ENCODE measurements around the gene ISX.

ISX gene

GRCh38 chr22:35066768-35067167 lies 810 bp downstream of the ISX start:
- Mint-ChIP-seq H3K9me3 (no peaks in the 10 kb centered on the region), H3K36me3 (ENCODE audit: low read depth) (no peaks in the 10 kb centered on the region), H3K27ac (no peak overlapping the region), H3K4me3 (peak overlapping the region; percentile 23), H3K27me3 (ENCODE audit: low read depth, poor library complexity) (peaks cover 83% of the 10 kb centered on the region), H3K4me1 (peaks cover 43% of the 10 kb centered on the region)
- TF ChIP-seq CTCF (IDR thresholded peaks at IDR 0.05) = no peak
- DNase-seq = no peak

DNA sequence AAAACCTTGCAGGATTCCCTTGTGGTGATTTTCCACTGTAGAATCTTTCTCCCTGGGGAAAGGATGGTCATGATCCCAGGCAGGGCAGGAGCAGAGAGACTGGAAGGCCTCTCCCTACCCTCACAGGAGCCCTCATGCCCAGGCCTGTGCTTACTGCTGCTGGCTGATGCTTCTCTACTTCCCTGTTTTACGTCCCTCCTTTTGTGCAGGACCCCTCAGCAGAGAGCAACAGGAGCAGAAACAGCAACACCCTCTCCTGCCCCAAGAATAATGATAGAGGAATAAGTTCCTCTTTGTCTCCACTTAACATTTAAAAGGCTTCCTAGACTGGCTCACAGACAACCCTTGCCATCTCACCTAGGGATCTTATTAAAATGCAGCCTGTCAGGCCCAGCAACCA lies 3.6 kb downstream of the ISX start:
- H3K36me3 Mint-ChIP-seq (ENCODE audit: low read depth) = no peaks in the 10 kb centered on the region
- no peak for TF ChIP-seq CTCF (IDR thresholded peaks at IDR 0.05)
- H3K4me3 Mint-ChIP-seq = no peak overlapping the region
- H3K27me3 Mint-ChIP-seq (ENCODE audit: low read depth, poor library complexity) = peaks cover 86% of the 10 kb centered on the region
- H3K9me3 Mint-ChIP-seq = peaks cover 2% of the 10 kb centered on the region
- peaks cover 38% of the 10 kb centered on the region for H3K4me1 Mint-ChIP-seq
- no peak overlapping the region for H3K27ac Mint-ChIP-seq
- no peak for DNase-seq

GRCh38 chr22:35070451-35071093 lies 4.6 kb downstream of the ISX start:
- H3K4me3 Mint-ChIP-seq = no peak overlapping the region
- H3K27ac Mint-ChIP-seq = no peak overlapping the region
- peaks cover 28% of the 10 kb centered on the region for H3K4me1 Mint-ChIP-seq
- peaks cover 88% of the 10 kb centered on the region for H3K27me3 Mint-ChIP-seq (ENCODE audit: low read depth, poor library complexity)
- no peak for DNase-seq
- H3K36me3 Mint-ChIP-seq (ENCODE audit: low read depth) = no peaks in the 10 kb centered on the region
- no peak for TF ChIP-seq CTCF (IDR thresholded peaks at IDR 0.05)
- H3K9me3 Mint-ChIP-seq = peaks cover 4% of the 10 kb centered on the region

DNA sequence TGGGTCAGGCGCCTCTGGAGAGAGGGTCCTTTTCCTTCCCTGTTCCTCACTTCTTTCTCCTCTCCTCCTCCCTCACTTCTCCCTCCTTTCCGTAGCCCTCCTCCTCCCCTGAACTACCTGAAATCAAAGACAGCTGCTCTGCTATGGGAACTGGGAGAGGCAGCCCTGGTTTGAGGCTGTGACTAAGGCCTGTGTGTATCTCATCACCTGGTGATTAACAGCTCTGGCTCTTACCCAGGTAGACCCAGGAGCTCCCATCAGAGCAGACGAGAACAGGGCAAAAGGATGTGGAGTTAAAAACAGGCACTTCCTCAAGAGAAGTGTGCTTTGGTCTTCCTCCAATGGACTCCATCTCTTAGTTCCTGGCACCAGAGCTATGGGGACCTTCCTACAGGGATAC lies 5.8 kb downstream of the ISX start:
- Mint-ChIP-seq H3K27ac (no peak overlapping the region), H3K36me3 (ENCODE audit: low read depth) (no peaks in the 10 kb centered on the region), H3K27me3 (ENCODE audit: low read depth, poor library complexity) (peaks cover 90% of the 10 kb centered on the region), H3K9me3 (peaks cover 4% of the 10 kb centered on the region), H3K4me1 (peaks cover 21% of the 10 kb centered on the region), H3K4me3 (no peak overlapping the region)
- DNase-seq = no peak
- TF ChIP-seq CTCF (IDR thresholded peaks at IDR 0.05) = no peak

GRCh38 chr22:35072925-35073324 lies 7.0 kb downstream of the ISX start:
- Mint-ChIP-seq H3K36me3 (ENCODE audit: low read depth) (no peaks in the 10 kb centered on the region), H3K27me3 (ENCODE audit: low read depth, poor library complexity) (peaks cover 92% of the 10 kb centered on the region), H3K27ac (no peak overlapping the region), H3K4me3 (no peak overlapping the region), H3K9me3 (peaks cover 4% of the 10 kb centered on the region), H3K4me1 (peaks cover 21% of the 10 kb centered on the region)
- DNase-seq = no peak
- no peak for TF ChIP-seq CTCF (IDR thresholded peaks at IDR 0.05)

GRCh38 chr22:35074583-35074982 lies 8.6 kb downstream of the ISX start:
- H3K27ac Mint-ChIP-seq = no peak overlapping the region
- H3K4me1 Mint-ChIP-seq = peaks cover 26% of the 10 kb centered on the region
- no peak for TF ChIP-seq CTCF (IDR thresholded peaks at IDR 0.05)
- peaks cover 4% of the 10 kb centered on the region for H3K9me3 Mint-ChIP-seq
- no peaks in the 10 kb centered on the region for H3K36me3 Mint-ChIP-seq (ENCODE audit: low read depth)
- H3K4me3 Mint-ChIP-seq = no peak overlapping the region
- H3K27me3 Mint-ChIP-seq (ENCODE audit: low read depth, poor library complexity) = peaks cover 92% of the 10 kb centered on the region
- no peak for DNase-seq

All from nephron progenitor cell (in vitro differentiated cells).